IMR-90 (cell line): ENCODE measurements around the gene EID1. TPM values are rescaled to one million over a fixed set of nuclear protein-coding genes. Genes with fewer than 3 reads are reported as not detected.

Experiments used
- ATAC-seq: fragments of 200-7000 bp; cut with Tn5 transposase; 2 replicates; pipeline ENCODE4 v1.9.1; 2020; ENCODE audit warnings: low read depth, mild to moderate bottlenecking, moderate library complexity
- BruUV-seq: library from RNA; stranded (reverse); fragments of 400-500 nt; replicated peaks from 2 replicates; lab custom pipeline; 2021; lab: Mats Ljungman, UMichigan
- CTCF ChIA-PET: fragments of 300-600 bp; formaldehyde crosslinking; extraction: SDS; loops from one replicate; lab custom pipeline; 2021; ENCODE audit warnings: antibody characterized with exemption; lab: Yijun Ruan, JAX
- POLR2A ChIA-PET: fragments of 300-600 bp; sonication (Branson Sonifier 250); formaldehyde crosslinking; loops from one replicate; lab custom pipeline; 2022; ENCODE audit warnings: antibody characterized with exemption; ENCODE audit not compliant: unreplicated experiment; lab: Charles Lee
- DNase-seq: peaks from one replicate; pipeline ENCODE4 v3.0.0; 2013
- H2AFZ ChIP-seq: replicated peaks from 2 replicates; pipeline ENCODE3; 2013; ENCODE audit warnings: low read length, mild to moderate bottlenecking; ENCODE audit not compliant: poor library complexity
- H2AK5ac ChIP-seq: 2 replicates; pipeline ENCODE4 v1.6.1; 2013; ENCODE audit warnings: low read depth, low read length, inconsistent platforms
- H2AK9ac ChIP-seq: replicated peaks from 2 replicates; pipeline ENCODE3; 2013; ENCODE audit warnings: mild to moderate bottlenecking, low read depth, low read length, moderate library complexity; ENCODE audit not compliant: poor library complexity
- H2BK120ac ChIP-seq: 2 replicates; pipeline ENCODE4 v1.6.1; 2013; ENCODE audit warnings: low read depth, low read length, inconsistent platforms
- H2BK15ac ChIP-seq: 3 replicates; pipeline ENCODE4 v1.6.1; 2013; ENCODE audit warnings: low read depth, low read length, inconsistent platforms
- H2BK20ac ChIP-seq: 2 replicates; pipeline ENCODE4 v1.6.1; 2013; ENCODE audit warnings: low read depth, mild to moderate bottlenecking, inconsistent platforms, low read length, moderate library complexity
- H2BK5ac ChIP-seq: 2 replicates; pipeline ENCODE4 v1.6.1; 2013; ENCODE audit warnings: mild to moderate bottlenecking, low read depth, low read length, inconsistent platforms; ENCODE audit not compliant: poor library complexity, severe bottlenecking
- H3K14ac ChIP-seq: replicated peaks from 2 replicates; pipeline ENCODE4 v1.6.1; 2013; ENCODE audit warnings: low read depth, low read length, inconsistent platforms
- H3K18ac ChIP-seq: 2 replicates; pipeline ENCODE4 v1.6.1; 2013; ENCODE audit warnings: low read depth, low read length, control low read depth
- H3K23ac ChIP-seq: 2 replicates; pipeline ENCODE4 v1.6.1; 2013; ENCODE audit warnings: low read depth, low read length, inconsistent platforms
- H3K27ac ChIP-seq: 2 replicates; pipeline ENCODE4 v1.5.1; 2013; ENCODE audit warnings: mild to moderate bottlenecking, control low read depth, low read length; ENCODE audit not compliant: insufficient read depth
- H3K27me3 ChIP-seq: 2 replicates; pipeline ENCODE4 v1.6.1; 2013; ENCODE audit warnings: low read length; ENCODE audit not compliant: control insufficient read depth, insufficient read depth
- H3K36me3 ChIP-seq: 2 replicates; pipeline ENCODE4 v1.6.1; 2013; ENCODE audit warnings: low read length, mixed read lengths; ENCODE audit not compliant: control insufficient read depth, insufficient read depth
- H3K4ac ChIP-seq: 2 replicates; pipeline ENCODE4 v1.6.1; 2013; ENCODE audit warnings: low read depth, low read length, inconsistent platforms
- H3K4me1 ChIP-seq: 2 replicates; pipeline ENCODE4 v1.6.1; 2013; ENCODE audit warnings: low read length, mixed read lengths; ENCODE audit not compliant: control insufficient read depth, insufficient read depth
- H3K4me2 ChIP-seq: 2 replicates; pipeline ENCODE4 v1.6.1; 2013; ENCODE audit warnings: low read depth, mild to moderate bottlenecking, control low read depth, low read length, moderate library complexity
- H3K4me3 ChIP-seq: 2 replicates; pipeline ENCODE4 v1.5.1; 2013; ENCODE audit warnings: low read depth, mild to moderate bottlenecking, control low read depth, low read length, moderate library complexity; ENCODE audit not compliant: insufficient read depth
- H3K56ac ChIP-seq: 2 replicates; pipeline ENCODE4 v1.6.1; 2013; ENCODE audit warnings: low read length, inconsistent platforms; ENCODE audit not compliant: insufficient read depth; ENCODE audit errors: extremely low read depth
- H3K79me1 ChIP-seq, 2 experiments: 2 replicates each; pipeline ENCODE4 v1.6.1; 2013; ENCODE audit warnings: low read length in 2 of 2, inconsistent platforms in 1 of 2, low read depth in 1 of 2
- H3K9ac ChIP-seq: 2 replicates; pipeline ENCODE4 v1.6.1; 2013; ENCODE audit warnings: low read depth, low read length, control low read depth
- H3K9me1 ChIP-seq: 2 replicates; pipeline ENCODE4 v1.6.1; 2013; ENCODE audit warnings: low read length, inconsistent platforms; ENCODE audit not compliant: insufficient read depth
- H3K9me3 ChIP-seq: 2 replicates; pipeline ENCODE4 v1.6.1; 2013; ENCODE audit warnings: low read length; ENCODE audit not compliant: control insufficient read depth, insufficient read depth
- H4K20me1 ChIP-seq: 2 replicates; pipeline ENCODE4 v1.6.1; 2013; ENCODE audit warnings: low read length, inconsistent platforms; ENCODE audit not compliant: insufficient read depth
- H4K5ac ChIP-seq: 2 replicates; pipeline ENCODE4 v1.6.1; 2013; ENCODE audit warnings: mild to moderate bottlenecking, low read depth, low read length, control low read depth
- H4K8ac ChIP-seq, 2 experiments: 2 replicates each; pipeline ENCODE4 v1.6.1; 2013; ENCODE audit warnings: low read depth in 2 of 2, low read length in 2 of 2, control low read depth in 1 of 2, inconsistent platforms in 1 of 2
- H4K91ac ChIP-seq: 2 replicates; pipeline ENCODE4 v1.6.1; 2013; ENCODE audit warnings: low read depth, low read length, inconsistent platforms; ENCODE audit not compliant: insufficient read depth
- BHLHE40 ChIP-seq: fragments of 150-350 bp; IDR thresholded peaks from 2 replicates; pipeline ENCODE4 v1.6.1; 2016; ENCODE audit warnings: mild to moderate bottlenecking, low read depth, low read length
- CEBPB ChIP-seq: IDR thresholded peaks from 2 replicates; pipeline ENCODE4 v1.6.1; 2012; ENCODE audit warnings: low read depth, low read length, improper control_type of control experiment
- CHD1 ChIP-seq: IDR thresholded peaks from 2 replicates; pipeline ENCODE4 v1.6.1; 2012; ENCODE audit warnings: low read depth, low read length, improper control_type of control experiment
- CTCF ChIP-seq: conservative IDR thresholded peaks from 2 replicates; pipeline ENCODE4 v1.5.1; 2012; ENCODE audit warnings: mild to moderate bottlenecking, low read depth, low read length, improper control_type of control experiment
- FOS ChIP-seq: fragments of 150-350 bp; IDR thresholded peaks from 2 replicates; pipeline ENCODE4 v1.6.1; 2016; ENCODE audit warnings: low read depth, low read length
- MAFK ChIP-seq: IDR thresholded peaks from 2 replicates; pipeline ENCODE4 v1.6.1; 2012; ENCODE audit warnings: low read depth, low read length, improper control_type of control experiment
- MAZ ChIP-seq: IDR thresholded peaks from 2 replicates; pipeline ENCODE4 v1.6.1; 2012; ENCODE audit warnings: low read depth, mild to moderate bottlenecking, low read length, improper control_type of control experiment, moderate library complexity, borderline replicate concordance
- MXI1 ChIP-seq: IDR thresholded peaks from 2 replicates; pipeline ENCODE4 v1.6.1; 2012; ENCODE audit warnings: low read depth, mild to moderate bottlenecking, low read length, moderate library complexity, borderline replicate concordance
- NFE2L2 ChIP-seq: fragments of 150-350 bp; IDR thresholded peaks from 2 replicates; pipeline ENCODE4 v1.6.1; 2016; ENCODE audit warnings: low read depth, mild to moderate bottlenecking, low read length
- POLR2A ChIP-seq: IDR thresholded peaks from 2 replicates; pipeline ENCODE4 v1.6.1; 2012; ENCODE audit warnings: mild to moderate bottlenecking, low read depth, low read length
- RAD21 ChIP-seq: IDR thresholded peaks from 2 replicates; pipeline ENCODE4 v1.6.1; 2012; ENCODE audit warnings: low read length, improper control_type of control experiment
- RCOR1 ChIP-seq: IDR thresholded peaks from 2 replicates; pipeline ENCODE4 v1.6.1; 2012; ENCODE audit warnings: mild to moderate bottlenecking, low read length, improper control_type of control experiment; ENCODE audit not compliant: insufficient replicate concordance
- RFX5 ChIP-seq: IDR thresholded peaks from 2 replicates; pipeline ENCODE4 v1.8.0; 2012; ENCODE audit warnings: low read depth, mild to moderate bottlenecking, low read length, moderate library complexity
- SMC3 ChIP-seq: fragments of 150-350 bp; IDR thresholded peaks from 2 replicates; pipeline ENCODE4 v1.6.1; 2016; ENCODE audit warnings: low read depth, mild to moderate bottlenecking, antibody characterized with exemption, low read length, moderate library complexity
- WGBS, 2 experiments: methylation state at CpG; one replicate each; pipeline versions ENCODE4 v1.1.5 to v1.1.7; 2013; ENCODE audit warnings: missing lambda C conversion rate in 2 of 2; ENCODE audit not compliant: insufficient read length in 1 of 2; ENCODE audit errors: extremely low coverage in 2 of 2; 5-methylcytosine and 5-hydroxymethylcytosine counted together
- dilution Hi-C: fragments of 300-500 bp; cut with HindIII; formaldehyde crosslinking; loops from one replicate; pipeline ENCODE4 v1.14.3; 2018; ENCODE audit warnings: low sequenced_read_pairs; ENCODE audit not compliant: unreplicated experiment
- in situ Hi-C: fragments of 300-500 bp; cut with MboI; formaldehyde crosslinking; loops from 3 replicates; pipeline ENCODE4 v1.14.3; 2019; ENCODE audit warnings: low sequenced_read_pairs, inconsistent platforms, mixed read lengths
- intact Hi-C: fragments of 100-400 bp; cut with micrococcal nuclease; formaldehyde crosslinking; loops from 2 replicates; pipeline ENCODE4 v1.10.0; 2022
- polyA plus RNA-seq, 3 experiments: library from polyadenylated mRNA; depleted of rRNA; stranded (reverse); fragments of >200 nt; gene quantifications; 2 replicates each; pipeline ENCODE4 v1.2.3, GENCODE V29; 2012; ENCODE audit warnings: low replicate concordance in 1 of 3
- total RNA-seq: library from RNA; depleted of rRNA; stranded (reverse); fragments of >200 nt; gene quantifications from 2 replicates; pipeline ENCODE4 v1.2.3, GENCODE V29; 2012
- TF ChIP-seq, protein P1 (sequence below): fragments of 150-350 bp; IDR thresholded peaks from 2 replicates; pipeline ENCODE4 v1.6.1; 2017; ENCODE audit warnings: mild to moderate bottlenecking, antibody characterized with exemption, low read length, low read depth
- TF ChIP-seq, protein P2 (sequence below): fragments of 150-350 bp; IDR thresholded peaks from 2 replicates; pipeline ENCODE4 v1.6.1; 2016; ENCODE audit warnings: low read depth, mild to moderate bottlenecking, low read length, moderate library complexity, borderline replicate concordance

The EID1 gene
- total and polyA plus RNA-seq, 2 of the 4 experiments (the other 2 are of a cell fraction) = 147 to 162 TPM

- intact Hi-C loops = loop anchor here (2.0 kb wide), 1 partner anchor 33 kb away; no protein-coding TSS in a partner anchor
- no peak overlapping the region for H2AFZ ChIP-seq
- no peak; the same call in 1 of the 2 replicates for ATAC-seq
- H3K9me1 ChIP-seq = no peaks in the 10 kb centered on the region
- H4K20me1 ChIP-seq = no peaks in the 10 kb centered on the region
- H2AK9ac ChIP-seq = no peak overlapping the region
- no peak overlapping the region for H3K4me2 ChIP-seq
- in situ Hi-C loops = no loop called here
- H3K27me3 ChIP-seq = no peaks in the 10 kb centered on the region
- H2AK5ac ChIP-seq = no peak overlapping the region
- H2BK120ac ChIP-seq = no peak overlapping the region
- BruUV-seq = no TSS peak
- no peak overlapping the region for H3K18ac ChIP-seq
- no peak for DNase-seq
- H3K4me3 ChIP-seq = no peak overlapping the region
- POLR2A ChIA-PET = no interaction called here
- no peak overlapping the region for H4K91ac ChIP-seq
- no peak overlapping the region for H3K4ac ChIP-seq
- no peak overlapping the region for H3K56ac ChIP-seq
- no peak overlapping the region for H3K9ac ChIP-seq
- no peak overlapping the region for H4K5ac ChIP-seq
- no peaks in the 10 kb centered on the region for H3K9me3 ChIP-seq
- no peak overlapping the region for H4K8ac ChIP-seq
- WGBS, 2 experiments = 50% methylated on average over 1 of the region's 3 CpGs; no CpG with 5 or more reads in 1 of the 2 experiments
- no peak overlapping the region for H3K23ac ChIP-seq
- H2BK20ac ChIP-seq = no peak overlapping the region
- peaks cover 3% of the 10 kb centered on the region for H3K4me1 ChIP-seq
- no peak overlapping the region for H2BK15ac ChIP-seq
- dilution Hi-C loops = no loop called here
- H2BK5ac ChIP-seq = no peak overlapping the region
- TF ChIP-seq MAFK (no peak), POLR2A (no peak), BHLHE40 (no peak), CEBPB (no peak), MXI1 (no peak), RFX5 (no peak), CHD1 (no peak), MAZ (no peak), FOS (no peak), SMC3 (no peak), RAD21 (no peak), RCOR1 (no peak), CTCF (no peak), NFE2L2 (no peak)
- TF ChIP-seq, protein P1, sequence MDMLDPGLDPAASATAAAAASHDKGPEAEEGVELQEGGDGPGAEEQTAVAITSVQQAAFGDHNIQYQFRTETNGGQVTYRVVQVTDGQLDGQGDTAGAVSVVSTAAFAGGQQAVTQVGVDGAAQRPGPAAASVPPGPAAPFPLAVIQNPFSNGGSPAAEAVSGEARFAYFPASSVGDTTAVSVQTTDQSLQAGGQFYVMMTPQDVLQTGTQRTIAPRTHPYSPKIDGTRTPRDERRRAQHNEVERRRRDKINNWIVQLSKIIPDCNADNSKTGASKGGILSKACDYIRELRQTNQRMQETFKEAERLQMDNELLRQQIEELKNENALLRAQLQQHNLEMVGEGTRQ = no peak
- TF ChIP-seq, protein P2, sequence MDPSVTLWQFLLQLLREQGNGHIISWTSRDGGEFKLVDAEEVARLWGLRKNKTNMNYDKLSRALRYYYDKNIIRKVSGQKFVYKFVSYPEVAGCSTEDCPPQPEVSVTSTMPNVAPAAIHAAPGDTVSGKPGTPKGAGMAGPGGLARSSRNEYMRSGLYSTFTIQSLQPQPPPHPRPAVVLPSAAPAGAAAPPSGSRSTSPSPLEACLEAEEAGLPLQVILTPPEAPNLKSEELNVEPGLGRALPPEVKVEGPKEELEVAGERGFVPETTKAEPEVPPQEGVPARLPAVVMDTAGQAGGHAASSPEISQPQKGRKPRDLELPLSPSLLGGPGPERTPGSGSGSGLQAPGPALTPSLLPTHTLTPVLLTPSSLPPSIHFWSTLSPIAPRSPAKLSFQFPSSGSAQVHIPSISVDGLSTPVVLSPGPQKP = no peak
- no peaks in the 10 kb centered on the region for H3K36me3 ChIP-seq
- no peak overlapping the region for H3K14ac ChIP-seq
- H3K79me1 ChIP-seq = no peaks in the 10 kb centered on the region; a peak in 1 of 4 replicates
- H3K27ac ChIP-seq = no peak overlapping the region
- CTCF ChIA-PET = interaction anchor here (1.6 kb wide), 1 partner anchor 9 kb away, joined by 3 read pairs; no protein-coding TSS in a partner anchor
Observed at GRCh38 chr15:48915861-48916260, 37.9 kb downstream of the EID1 start.
